HFF-Myc (cell line): Measurements from ENCODE around the gene TOPBP1.

Experiments used
- DNase-seq: peaks from one replicate; pipeline ENCODE4 v3.0.0-alpha.2; 2011; ENCODE audit warnings: low read depth; ENCODE audit errors: extremely low read depth
- H3K4me3 ChIP-seq: replicated peaks from 2 replicates; pipeline ENCODE4 v1.5.1; 2011; ENCODE audit warnings: low read depth, mild to moderate bottlenecking, control low read depth, low read length
- CTCF ChIP-seq: IDR thresholded peaks from 2 replicates; pipeline ENCODE4 v1.5.1; 2012; ENCODE audit warnings: mild to moderate bottlenecking, low read depth, low read length, control low read depth; ENCODE audit errors: missing control alignments

TOPBP1 gene

GRCh38 chr3:133661454-133662277, at the start of gene TOPBP1:
TOPBP1 (minus strand) TSS chr3:133661941; CDS start chr3:133661127, 814 bp downstream.
- TF ChIP-seq CTCF: no peak
- H3K4me3 ChIP-seq: peak within 1 kb of the TSS; percentile 68
- peak; percentile 26 for DNase-seq

DNA sequence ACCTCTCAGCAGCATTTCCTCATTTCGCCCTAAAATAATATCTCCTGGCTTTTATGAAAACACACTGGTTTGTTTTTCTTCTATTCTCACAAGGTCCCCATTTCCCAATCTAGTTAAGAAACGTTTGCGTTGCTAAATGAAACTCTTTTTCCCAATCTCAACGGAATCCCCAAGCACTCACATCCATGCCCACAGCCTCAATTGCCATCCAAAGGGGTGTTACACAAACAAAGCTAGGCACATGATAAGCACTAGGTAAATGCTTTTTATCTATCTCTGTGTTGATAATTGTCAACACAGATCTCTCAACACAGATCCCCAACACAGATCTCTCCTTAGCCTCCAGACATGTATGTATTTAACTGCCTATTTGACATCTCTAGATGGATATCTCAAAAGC, 49.3 kb upstream of the TOPBP1 start:
- H3K4me3 ChIP-seq: no peak overlapping the region
- DNase-seq: no peak
- TF ChIP-seq CTCF: no peak

DNA sequence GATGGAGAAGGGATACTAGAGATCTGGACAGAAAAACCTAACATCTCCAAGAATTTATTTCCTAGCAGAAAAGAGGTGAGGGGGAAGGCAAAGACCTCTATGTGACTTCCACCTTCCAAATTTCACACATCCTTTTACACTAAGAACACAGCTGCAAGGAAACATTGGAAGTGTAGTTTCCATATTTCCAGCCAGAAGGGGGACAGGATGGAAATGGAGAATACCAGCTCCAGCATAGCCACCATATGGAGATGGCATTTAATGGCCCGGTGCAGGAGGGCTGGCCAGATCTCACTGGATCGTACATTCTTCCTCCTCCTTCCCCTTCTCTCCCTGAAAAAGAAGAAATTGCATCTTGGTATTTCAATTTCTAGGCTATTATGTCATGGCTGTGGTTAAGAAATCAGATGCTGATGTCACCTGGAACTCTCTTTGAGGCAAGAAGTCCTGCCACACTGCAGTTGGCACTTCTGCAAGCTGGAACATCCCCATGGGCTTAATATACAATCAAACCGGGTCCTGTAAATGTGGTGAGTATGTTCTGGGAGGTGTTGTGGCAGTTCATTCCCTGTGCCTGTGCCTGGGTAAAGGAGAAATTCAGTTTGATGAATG, 47.5 kb upstream of the TOPBP1 start:
- TF ChIP-seq CTCF: no peak
- H3K4me3 ChIP-seq: no peak overlapping the region
- no peak for DNase-seq

DNA sequence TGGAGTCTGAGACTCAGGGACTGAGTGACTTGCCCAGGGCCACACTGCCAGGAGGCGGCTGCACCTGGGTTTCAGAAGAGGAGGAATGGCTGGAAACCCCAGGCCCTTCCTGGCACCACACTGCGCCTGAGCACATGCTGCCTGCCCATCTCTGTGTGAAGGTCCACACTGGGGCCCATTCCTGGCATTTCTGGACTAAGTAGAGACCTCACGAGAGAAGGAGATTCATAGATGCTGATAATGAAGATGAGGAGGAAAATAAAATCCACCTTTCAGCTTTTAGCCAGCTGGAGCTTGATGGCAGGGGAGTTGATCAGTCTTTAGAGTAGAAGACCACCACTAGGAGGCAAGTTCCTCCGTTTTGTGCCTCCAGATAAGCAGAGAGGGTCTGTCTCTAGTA, 44.3 kb upstream of the TOPBP1 start:
- no peak for TF ChIP-seq CTCF
- H3K4me3 ChIP-seq: no peak overlapping the region
- no peak for DNase-seq

DNA sequence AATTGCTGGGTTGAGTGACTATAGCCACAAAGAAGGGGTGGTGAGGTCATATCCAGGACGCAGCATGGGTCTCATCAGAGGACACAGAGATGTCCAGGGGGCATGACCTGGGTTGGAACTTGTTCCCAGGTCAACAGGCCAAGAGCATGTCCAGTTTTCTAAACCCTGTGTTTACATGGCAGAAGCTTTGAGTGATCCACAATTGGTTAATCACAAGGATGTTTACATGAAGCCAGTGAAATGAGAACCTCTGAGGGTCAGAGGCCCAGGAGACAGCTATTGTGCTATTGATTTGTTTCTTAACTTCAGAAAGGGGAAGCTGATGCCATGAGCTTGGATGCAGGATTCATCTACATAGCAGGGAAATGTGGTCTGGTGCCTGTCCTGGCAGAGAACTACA, 42.2 kb upstream of the TOPBP1 start:
- DNase-seq: no peak
- no peak overlapping the region for H3K4me3 ChIP-seq
- no peak for TF ChIP-seq CTCF

- no peak for TF ChIP-seq CTCF
- H3K4me3 ChIP-seq: no peak overlapping the region
- DNase-seq: no peak
These were observed 40.0 kb upstream of the TOPBP1 start for GRCh38 chr3:133701435-133702358.
